Measurements from ENCODE around the gene MACROD2.
"Not testable (repeated sequence)": the region's sequence is repeated elsewhere in the genome, so short reads cannot be mapped to it uniquely, and the experiment has no call there.

Gene MACROD2

GRCh38 chr20:15949391-15949790 lies 1954.1 kb downstream of the MACROD2 start:
- Histone ChIP-seq H3K27ac (ENCODE audit: low read length) (no peak overlapping the region), H3K4me1 (ENCODE audit: control insufficient read depth, insufficient read depth, low read length) (no peaks in the 10 kb centered on the region), H3K36me3 (ENCODE audit: control insufficient read depth in 2 of 2, insufficient read depth in 2 of 2, low read length in 2 of 2) (no peaks in the 10 kb centered on the region), H3K9me3 (ENCODE audit: control insufficient read depth in 2 of 2, low read length in 2 of 2) (no peaks in the 10 kb centered on the region), H3K27me3 (ENCODE audit: control insufficient read depth in 1 of 2, insufficient read depth in 2 of 2, low read length in 2 of 2) (no peaks in the 10 kb centered on the region), H3K4me3 (ENCODE audit: low read length in 2 of 2) (no peak overlapping the region), H3K9ac (ENCODE audit: low read length in 2 of 2) (no peak overlapping the region)

- H3K4me1 ChIP-seq (ENCODE audit: control insufficient read depth, insufficient read depth, low read length), result no peaks in the 10 kb centered on the region
- no peak overlapping the region for H3K9ac ChIP-seq (ENCODE audit: low read length in 2 of 2)
- no peak overlapping the region for H3K27ac ChIP-seq (ENCODE audit: low read length)
- H3K27me3 ChIP-seq (ENCODE audit: control insufficient read depth in 1 of 2, insufficient read depth in 2 of 2, low read length in 2 of 2), result no peaks in the 10 kb centered on the region
- H3K36me3 ChIP-seq (ENCODE audit: control insufficient read depth in 2 of 2, insufficient read depth in 2 of 2, low read length in 2 of 2), result no peaks in the 10 kb centered on the region
- H3K4me3 ChIP-seq (ENCODE audit: low read length in 2 of 2), result no peak overlapping the region
- H3K9me3 ChIP-seq (ENCODE audit: control insufficient read depth in 2 of 2, low read length in 2 of 2), result no peaks in the 10 kb centered on the region
Observed at GRCh38 chr20:15951658-15952057, 1956.3 kb downstream of the MACROD2 start.

GRCh38 chr20:15958142-15958541 lies 1962.8 kb downstream of the MACROD2 start:
- Histone ChIP-seq H3K4me1 (ENCODE audit: control insufficient read depth, insufficient read depth, low read length) (no peaks in the 10 kb centered on the region), H3K27me3 (ENCODE audit: control insufficient read depth in 1 of 2, insufficient read depth in 2 of 2, low read length in 2 of 2) (no peaks in the 10 kb centered on the region), H3K9me3 (ENCODE audit: control insufficient read depth in 2 of 2, low read length in 2 of 2) (no peaks in the 10 kb centered on the region), H3K36me3 (ENCODE audit: control insufficient read depth in 2 of 2, insufficient read depth in 2 of 2, low read length in 2 of 2) (no peaks in the 10 kb centered on the region), H3K4me3 (ENCODE audit: low read length in 2 of 2) (no peak overlapping the region), H3K9ac (ENCODE audit: low read length in 2 of 2) (no peak overlapping the region), H3K27ac (ENCODE audit: low read length) (no peak overlapping the region)

- no peak overlapping the region for H3K9ac ChIP-seq (ENCODE audit: low read length in 2 of 2)
- no peak overlapping the region for H3K4me3 ChIP-seq (ENCODE audit: low read length in 2 of 2)
- H3K27me3 ChIP-seq (ENCODE audit: control insufficient read depth in 1 of 2, insufficient read depth in 2 of 2, low read length in 2 of 2), result no peaks in the 10 kb centered on the region
- H3K4me1 ChIP-seq (ENCODE audit: control insufficient read depth, insufficient read depth, low read length), result no peaks in the 10 kb centered on the region
- H3K27ac ChIP-seq (ENCODE audit: low read length), result no peak overlapping the region
- no peaks in the 10 kb centered on the region for H3K9me3 ChIP-seq (ENCODE audit: control insufficient read depth in 2 of 2, low read length in 2 of 2)
- H3K36me3 ChIP-seq (ENCODE audit: control insufficient read depth in 2 of 2, insufficient read depth in 2 of 2, low read length in 2 of 2), result no peaks in the 10 kb centered on the region
Observed at GRCh38 chr20:15965165-15965564, 1969.8 kb downstream of the MACROD2 start.

GRCh38 chr20:15967334-15967733 lies 1972.0 kb downstream of the MACROD2 start:
- peaks cover 0 to 4% of the 10 kb centered on the region in 2 donors for H3K9me3 ChIP-seq (ENCODE audit: control insufficient read depth in 2 of 2, low read length in 2 of 2)
- H3K27me3 ChIP-seq (ENCODE audit: control insufficient read depth in 1 of 2, insufficient read depth in 2 of 2, low read length in 2 of 2), result no peaks in the 10 kb centered on the region
- H3K4me1 ChIP-seq (ENCODE audit: control insufficient read depth, insufficient read depth, low read length), result no peaks in the 10 kb centered on the region
- no peak overlapping the region for H3K4me3 ChIP-seq (ENCODE audit: low read length in 2 of 2)
- no peak overlapping the region for H3K9ac ChIP-seq (ENCODE audit: low read length in 2 of 2)
- no peak overlapping the region for H3K27ac ChIP-seq (ENCODE audit: low read length)
- no peaks in the 10 kb centered on the region for H3K36me3 ChIP-seq (ENCODE audit: control insufficient read depth in 2 of 2, insufficient read depth in 2 of 2, low read length in 2 of 2)

GRCh38 chr20:15976047-15976736 lies 1980.9 kb downstream of the MACROD2 start:
- Histone ChIP-seq H3K36me3 (ENCODE audit: control insufficient read depth in 2 of 2, insufficient read depth in 2 of 2, low read length in 2 of 2) (no peaks in the 10 kb centered on the region), H3K4me3 (ENCODE audit: low read length in 2 of 2) (no peak overlapping the region), H3K27ac (ENCODE audit: low read length) (no peak overlapping the region), H3K9ac (ENCODE audit: low read length in 2 of 2) (no peak overlapping the region), H3K27me3 (ENCODE audit: control insufficient read depth in 1 of 2, insufficient read depth in 2 of 2, low read length in 2 of 2) (no peaks in the 10 kb centered on the region), H3K9me3 (ENCODE audit: control insufficient read depth in 2 of 2, low read length in 2 of 2) (peaks cover 2 to 4% of the 10 kb centered on the region in 2 donors), H3K4me1 (ENCODE audit: control insufficient read depth, insufficient read depth, low read length) (no peaks in the 10 kb centered on the region)

GRCh38 chr20:15977026-15977425 lies 1981.7 kb downstream of the MACROD2 start:
- peaks cover 0 to 2% of the 10 kb centered on the region in 2 donors for H3K9me3 ChIP-seq (ENCODE audit: control insufficient read depth in 2 of 2, low read length in 2 of 2)
- H3K9ac ChIP-seq (ENCODE audit: low read length in 2 of 2), result no peak overlapping the region
- H3K4me1 ChIP-seq (ENCODE audit: control insufficient read depth, insufficient read depth, low read length), result no peaks in the 10 kb centered on the region
- no peaks in the 10 kb centered on the region for H3K36me3 ChIP-seq (ENCODE audit: control insufficient read depth in 2 of 2, insufficient read depth in 2 of 2, low read length in 2 of 2)
- H3K27ac ChIP-seq (ENCODE audit: low read length), result no peak overlapping the region
- no peaks in the 10 kb centered on the region for H3K27me3 ChIP-seq (ENCODE audit: control insufficient read depth in 1 of 2, insufficient read depth in 2 of 2, low read length in 2 of 2)
- H3K4me3 ChIP-seq (ENCODE audit: low read length in 2 of 2), result no peak overlapping the region

GRCh38 chr20:15977758-15978157 lies 1982.4 kb downstream of the MACROD2 start:
- no peak overlapping the region for H3K4me3 ChIP-seq (ENCODE audit: low read length in 2 of 2)
- H3K9ac ChIP-seq (ENCODE audit: low read length in 2 of 2), result no peak overlapping the region
- peaks cover 0 to 2% of the 10 kb centered on the region in 2 donors for H3K9me3 ChIP-seq (ENCODE audit: control insufficient read depth in 2 of 2, low read length in 2 of 2)
- H3K27ac ChIP-seq (ENCODE audit: low read length), result no peak overlapping the region
- no peaks in the 10 kb centered on the region for H3K27me3 ChIP-seq (ENCODE audit: control insufficient read depth in 1 of 2, insufficient read depth in 2 of 2, low read length in 2 of 2)
- H3K36me3 ChIP-seq (ENCODE audit: control insufficient read depth in 2 of 2, insufficient read depth in 2 of 2, low read length in 2 of 2), result no peaks in the 10 kb centered on the region
- no peaks in the 10 kb centered on the region for H3K4me1 ChIP-seq (ENCODE audit: control insufficient read depth, insufficient read depth, low read length)

GRCh38 chr20:15985494-15986368 lies 1990.4 kb downstream of the MACROD2 start:
- H3K36me3 ChIP-seq (ENCODE audit: control insufficient read depth in 2 of 2, insufficient read depth in 2 of 2, low read length in 2 of 2); H3K4me1 ChIP-seq (ENCODE audit: control insufficient read depth, insufficient read depth, low read length); H3K4me3 ChIP-seq (ENCODE audit: low read length in 2 of 2); H3K9ac ChIP-seq (ENCODE audit: low read length in 2 of 2); H3K27ac ChIP-seq (ENCODE audit: low read length); H3K27me3 ChIP-seq (ENCODE audit: control insufficient read depth in 1 of 2, insufficient read depth in 2 of 2, low read length in 2 of 2); H3K9me3 ChIP-seq (ENCODE audit: control insufficient read depth in 2 of 2, low read length in 2 of 2): not testable (repeated sequence)

- H3K9ac ChIP-seq (ENCODE audit: low read length in 2 of 2), result no peak overlapping the region
- H3K9me3 ChIP-seq (ENCODE audit: control insufficient read depth in 2 of 2, low read length in 2 of 2), result no peaks in the 10 kb centered on the region
- no peaks in the 10 kb centered on the region for H3K4me1 ChIP-seq (ENCODE audit: control insufficient read depth, insufficient read depth, low read length)
- no peak overlapping the region for H3K27ac ChIP-seq (ENCODE audit: low read length)
- H3K36me3 ChIP-seq (ENCODE audit: control insufficient read depth in 2 of 2, insufficient read depth in 2 of 2, low read length in 2 of 2), result no peaks in the 10 kb centered on the region
- H3K4me3 ChIP-seq (ENCODE audit: low read length in 2 of 2), result no peak overlapping the region
- no peaks in the 10 kb centered on the region for H3K27me3 ChIP-seq (ENCODE audit: control insufficient read depth in 1 of 2, insufficient read depth in 2 of 2, low read length in 2 of 2)
Observed at GRCh38 chr20:15986690-15987089, 1991.4 kb downstream of the MACROD2 start.

- no peaks in the 10 kb centered on the region for H3K36me3 ChIP-seq (ENCODE audit: control insufficient read depth in 2 of 2, insufficient read depth in 2 of 2, low read length in 2 of 2)
- H3K9ac ChIP-seq (ENCODE audit: low read length in 2 of 2), result no peak overlapping the region
- H3K4me1 ChIP-seq (ENCODE audit: control insufficient read depth, insufficient read depth, low read length), result no peaks in the 10 kb centered on the region
Observed at GRCh38 chr20:15991279-15991678, 1996.0 kb downstream of the MACROD2 start.

More at GRCh38 chr20:15991279-15991678, 1996.0 kb downstream of the MACROD2 start:
- Histone ChIP-seq H3K27ac (ENCODE audit: low read length) (no peak overlapping the region), H3K9me3 (ENCODE audit: control insufficient read depth in 2 of 2, low read length in 2 of 2) (no peaks in the 10 kb centered on the region), H3K27me3 (ENCODE audit: control insufficient read depth in 1 of 2, insufficient read depth in 2 of 2, low read length in 2 of 2) (no peaks in the 10 kb centered on the region), H3K4me3 (ENCODE audit: low read length in 2 of 2) (no peak overlapping the region)
